Activated effector memory CD4-positive, alpha-beta T cell treated with Interleukin-2 at 50 U/mL for 16 hours (primary cell): Measurements from ENCODE around the gene HEMK1.

Experiments used
- DNase-seq: peaks from one replicate; pipeline ENCODE4 v3.0.0-alpha.2; 2020

Gene HEMK1

GRCh38 chr3:50549226-50549625, 20.1 kb upstream of the HEMK1 start:
- no peak for DNase-seq

- peak; percentile 48 for DNase-seq
These were observed 19.1 kb upstream of the HEMK1 start for GRCh38 chr3:50550079-50550736.

- no peak for DNase-seq
These were observed 18.2 kb upstream of the HEMK1 start for GRCh38 chr3:50551054-50551659.

GRCh38 chr3:50551681-50552435, 17.5 kb upstream of the HEMK1 start:
- DNase-seq, result no peak

- DNase-seq, result no peak
These were observed 16.7 kb upstream of the HEMK1 start for GRCh38 chr3:50552598-50552997.

- no peak for DNase-seq
These were observed 14.8 kb upstream of the HEMK1 start for GRCh38 chr3:50554553-50554952.

GRCh38 chr3:50557106-50557505, 12.2 kb upstream of the HEMK1 start:
- DNase-seq, result no peak

GRCh38 chr3:50557915-50558314, 11.4 kb upstream of the HEMK1 start:
- no peak for DNase-seq

- DNase-seq, result no peak
These were observed 9.6 kb upstream of the HEMK1 start for GRCh38 chr3:50559702-50560101.

- DNase-seq, result no peak
These were observed 6.5 kb upstream of the HEMK1 start for GRCh38 chr3:50562861-50563260.

GRCh38 chr3:50563867-50564266, 5.5 kb upstream of the HEMK1 start:
- no peak for DNase-seq

- DNase-seq, result no peak
These were observed 5.0 kb upstream of the HEMK1 start for GRCh38 chr3:50564321-50564720.

- no peak for DNase-seq
These were observed 2.3 kb upstream of the HEMK1 start for GRCh38 chr3:50567011-50567385.

- DNase-seq, result peak; percentile 94
These were observed 1.7 kb upstream of the HEMK1 start, which contains the start of gene C3orf18 for GRCh38 chr3:50567386-50568167. TSS of gene C3orf18 (minus strand) at chr3:50567747. CDS start at chr3:50565699, 2,048 bp downstream.

GRCh38 chr3:50570508-50571279, 1.4 kb downstream of the HEMK1 start:
- no peak for DNase-seq

- no peak for DNase-seq
These were observed 2.2 kb downstream of the HEMK1 start for GRCh38 chr3:50571486-50571885.

- DNase-seq, result peak; percentile 78
These were observed 2.8 kb downstream of the HEMK1 start for GRCh38 chr3:50572158-50572557.

GRCh38 chr3:50572801-50573371, 3.6 kb downstream of the HEMK1 start:
- DNase-seq, result peak; percentile 53

GRCh38 chr3:50573566-50574443, 4.5 kb downstream of the HEMK1 start:
- DNase-seq, result peak; percentile 73

GRCh38 chr3:50574444-50574831, 5.1 kb downstream of the HEMK1 start:
- DNase-seq, result no peak

- DNase-seq, result no peak
These were observed 6.0 kb downstream of the HEMK1 start for GRCh38 chr3:50575372-50575771.
